NCI-H187 (cell line): ENCODE results near the gene GPR142.

Experiments used
- DNase-seq, 2 experiments: peaks; one replicate each; lab custom pipeline; 2025; lab: John Stamatoyannopoulos, UW

The GPR142 gene

DNA sequence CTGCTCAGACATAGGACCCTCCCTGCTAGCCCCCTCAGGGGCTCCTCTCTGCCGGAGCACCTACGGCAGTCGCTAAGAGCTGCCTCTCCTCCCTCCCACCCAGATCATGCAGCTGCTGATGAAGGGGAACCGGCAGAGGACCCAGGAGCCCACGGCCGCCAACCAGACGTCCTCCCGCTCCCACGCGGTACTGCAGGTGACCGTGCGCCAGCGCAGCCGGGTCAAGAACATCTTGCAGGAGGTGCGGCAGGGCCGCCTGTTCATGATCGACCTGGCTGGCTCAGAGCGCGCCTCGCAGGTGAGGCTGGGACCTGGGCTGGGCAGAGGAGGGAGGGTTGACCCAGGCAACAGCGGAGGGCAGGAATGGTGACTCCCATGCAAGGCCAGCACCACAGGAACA is 22.6 kb upstream of the GPR142 start:
- DNase-seq = no peak

DNA sequence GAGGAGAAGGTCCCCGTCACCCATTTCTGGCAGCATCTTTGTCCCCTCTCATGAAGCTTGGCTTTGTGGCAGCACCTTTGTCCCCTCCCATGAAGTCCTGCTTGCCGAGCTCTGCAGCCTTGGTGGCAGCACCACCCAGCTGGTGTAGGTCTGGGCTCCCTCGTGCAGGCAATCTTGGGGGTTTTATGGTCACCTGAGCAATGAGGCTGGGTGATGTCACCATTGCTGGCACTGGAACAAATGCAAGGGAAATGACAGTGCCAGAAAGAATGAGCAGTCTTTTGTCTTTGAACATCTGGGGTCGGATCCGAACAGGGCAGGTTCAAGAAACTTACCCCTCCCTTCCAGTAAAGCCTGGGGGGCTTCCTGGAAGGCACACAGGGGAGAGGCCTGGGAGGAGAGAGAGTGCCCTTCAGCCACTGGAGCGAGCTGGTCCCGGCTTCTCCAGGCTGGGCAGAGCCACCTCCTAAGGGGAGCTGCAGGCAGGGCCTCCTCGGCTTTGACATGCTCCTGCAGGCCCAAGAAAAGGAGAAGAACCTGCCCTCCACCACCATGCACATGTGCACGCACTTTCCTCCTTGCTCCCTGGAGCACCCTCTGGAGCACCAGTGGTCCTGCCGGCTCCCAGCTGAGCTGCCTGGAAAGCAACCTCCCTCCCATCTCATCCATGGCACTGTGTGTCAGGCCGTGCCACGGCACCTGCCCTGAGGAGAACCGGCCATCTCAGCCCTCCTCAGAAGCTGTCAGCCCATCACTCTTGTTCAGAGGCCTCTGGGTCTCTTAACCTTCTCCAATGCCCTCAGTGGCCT is 21.7 kb upstream of the GPR142 start:
- no peak for DNase-seq

DNA sequence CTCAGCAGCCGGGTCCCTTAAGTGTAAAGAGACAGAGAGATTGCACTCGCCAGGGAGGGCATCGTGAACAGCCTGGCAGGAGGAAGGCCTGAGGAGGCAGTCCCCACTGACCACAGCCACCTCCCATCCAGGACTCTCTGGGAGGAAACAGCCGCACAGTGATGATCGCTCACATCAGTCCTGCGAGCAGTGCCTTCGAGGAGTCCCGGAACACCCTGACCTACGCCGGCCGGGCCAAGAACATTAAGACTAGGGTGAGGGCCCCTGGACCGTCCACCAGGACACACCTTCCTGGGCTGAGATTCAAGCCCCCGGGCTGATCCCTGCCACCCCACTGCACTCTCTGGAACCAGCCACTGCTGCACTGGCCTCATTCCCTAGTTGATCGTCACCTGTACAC is 19.7 kb upstream of the GPR142 start:
- DNase-seq = no peak

DNA sequence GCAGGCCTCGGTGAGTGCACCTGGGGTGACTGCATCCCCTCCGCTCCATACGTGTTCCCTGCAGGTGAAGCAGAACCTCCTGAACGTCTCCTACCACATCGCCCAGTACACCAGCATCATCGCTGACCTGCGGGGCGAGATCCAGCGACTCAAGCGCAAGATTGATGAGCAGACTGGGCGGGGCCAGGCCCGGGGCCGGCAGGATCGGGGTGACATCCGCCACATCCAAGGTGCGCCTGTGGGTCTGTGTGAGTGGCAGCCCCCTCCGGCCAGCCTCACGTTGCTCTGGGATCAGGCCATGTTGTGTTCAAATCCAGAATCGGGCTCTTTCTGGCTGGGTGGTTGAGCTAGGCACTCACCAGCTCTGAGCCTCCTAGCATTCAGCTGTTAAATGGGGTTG is 18.2 kb upstream of the GPR142 start:
- no peak for DNase-seq

DNA sequence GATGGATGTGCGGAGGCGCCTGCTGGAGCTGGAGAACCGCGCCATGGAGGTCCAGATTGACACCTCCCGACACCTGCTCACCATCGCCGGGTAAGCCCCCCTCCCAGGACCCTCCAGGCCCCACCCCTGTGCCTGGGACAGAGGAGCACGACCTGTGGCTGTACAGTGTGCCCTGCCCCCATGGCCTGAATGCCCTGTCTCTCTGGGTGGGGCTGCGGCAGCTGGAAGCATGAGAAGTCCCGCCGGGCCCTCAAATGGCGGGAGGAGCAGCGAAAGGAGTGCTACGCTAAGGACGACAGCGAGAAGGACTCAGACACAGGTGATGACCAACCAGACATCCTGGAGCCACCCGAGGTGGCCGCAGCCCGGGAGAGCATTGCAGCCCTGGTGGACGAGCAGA is 16.8 kb upstream of the GPR142 start:
- no peak for DNase-seq

DNA sequence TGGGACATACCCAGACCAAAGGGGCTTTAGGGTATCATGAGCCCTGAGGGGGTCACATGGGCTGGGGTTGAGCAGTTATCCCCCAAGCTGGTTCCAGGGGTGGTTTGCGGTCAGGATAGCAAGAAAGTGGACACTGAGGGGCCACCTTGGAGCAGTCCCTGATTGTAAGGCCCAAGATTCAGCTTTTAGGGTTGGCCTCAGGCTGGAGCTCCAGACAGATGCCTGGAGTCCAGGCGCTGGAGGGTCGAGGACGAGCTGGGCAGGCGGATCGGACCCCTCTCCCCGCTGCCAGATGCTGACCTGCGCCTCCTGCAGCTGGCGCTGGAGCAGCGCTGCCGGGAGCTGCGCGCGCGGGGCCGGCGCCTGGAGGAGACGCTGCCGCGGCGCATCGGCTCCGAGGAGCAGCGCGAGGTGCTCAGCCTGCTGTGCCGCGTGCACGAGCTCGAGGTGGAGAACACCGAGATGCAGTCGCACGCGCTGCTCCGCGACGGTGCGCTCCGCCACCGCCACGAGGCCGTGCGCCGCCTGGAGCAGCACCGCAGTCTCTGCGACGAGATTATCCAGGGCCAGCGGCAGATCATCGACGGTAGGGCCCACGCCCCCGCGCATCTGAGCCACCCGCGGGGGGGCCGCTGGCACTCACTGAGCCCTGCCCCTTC is 15.6 kb upstream of the GPR142 start:
- no peak for DNase-seq

DNA sequence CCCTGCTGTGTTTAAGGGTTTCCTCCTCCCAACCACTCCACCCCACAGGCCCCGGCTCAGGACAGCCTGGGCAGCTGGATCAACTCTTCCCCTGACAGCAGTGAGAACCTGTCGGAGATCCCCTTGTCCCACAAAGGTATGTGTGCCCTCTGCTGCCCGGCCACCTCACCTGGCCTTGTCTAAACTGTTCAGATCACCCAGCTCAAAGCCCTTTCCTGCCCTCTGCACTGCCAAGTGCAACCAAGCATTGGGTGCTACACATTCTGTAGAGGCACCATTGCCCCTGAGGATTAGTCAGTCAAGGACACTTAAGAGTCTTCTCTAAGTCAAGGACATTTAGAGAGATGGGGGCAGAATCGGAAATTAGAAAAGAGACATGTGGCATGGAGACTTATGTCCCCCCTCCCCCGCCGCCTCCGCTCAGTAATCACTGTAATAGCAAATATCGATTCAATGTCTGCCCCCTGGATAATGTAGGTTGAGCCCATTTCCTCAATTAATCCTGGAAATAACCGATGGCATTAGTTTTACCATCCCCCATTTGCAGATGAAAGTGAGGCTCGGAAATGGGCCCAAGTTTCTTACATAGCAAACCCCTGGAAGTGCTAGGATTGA is 13.8 kb upstream of the GPR142 start:
- no peak for DNase-seq

DNA sequence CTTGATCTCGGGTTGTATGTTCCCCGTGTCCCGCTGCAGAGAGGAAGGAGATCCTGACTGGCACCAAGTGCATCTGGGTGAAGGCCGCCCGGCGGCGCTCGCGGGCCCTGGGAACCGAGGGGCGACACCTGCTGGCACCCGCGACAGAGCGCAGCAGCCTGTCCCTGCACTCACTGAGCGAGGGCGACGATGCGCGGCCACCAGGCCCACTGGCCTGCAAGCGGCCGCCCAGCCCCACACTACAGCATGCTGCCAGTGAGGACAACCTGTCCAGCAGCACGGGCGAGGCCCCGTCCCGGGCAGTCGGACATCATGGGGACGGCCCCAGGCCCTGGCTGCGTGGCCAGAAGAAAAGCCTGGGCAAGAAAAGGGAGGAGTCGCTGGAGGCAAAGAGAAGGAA is 13.2 kb upstream of the GPR142 start:
- no peak for DNase-seq

DNA sequence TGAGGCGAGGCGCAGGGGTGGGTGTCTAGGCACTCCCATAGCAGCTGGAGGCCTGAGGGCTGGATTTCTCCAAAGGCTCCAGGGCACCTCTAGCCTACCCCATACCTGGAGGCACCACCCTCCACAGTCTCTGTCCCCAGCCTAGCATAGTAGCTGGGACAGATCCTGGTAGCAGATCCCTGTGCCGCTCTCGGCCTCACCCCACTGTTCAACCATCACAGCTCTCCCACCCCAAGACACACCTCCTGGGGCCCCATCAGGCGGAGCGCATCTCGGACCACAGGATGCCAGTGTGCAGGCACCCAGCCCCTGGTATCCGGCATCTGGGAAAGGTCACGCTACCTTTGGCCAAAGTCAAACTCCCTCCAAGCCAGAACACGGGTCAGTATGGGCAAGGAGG is 12.7 kb upstream of the GPR142 start:
- DNase-seq = no peak

DNA sequence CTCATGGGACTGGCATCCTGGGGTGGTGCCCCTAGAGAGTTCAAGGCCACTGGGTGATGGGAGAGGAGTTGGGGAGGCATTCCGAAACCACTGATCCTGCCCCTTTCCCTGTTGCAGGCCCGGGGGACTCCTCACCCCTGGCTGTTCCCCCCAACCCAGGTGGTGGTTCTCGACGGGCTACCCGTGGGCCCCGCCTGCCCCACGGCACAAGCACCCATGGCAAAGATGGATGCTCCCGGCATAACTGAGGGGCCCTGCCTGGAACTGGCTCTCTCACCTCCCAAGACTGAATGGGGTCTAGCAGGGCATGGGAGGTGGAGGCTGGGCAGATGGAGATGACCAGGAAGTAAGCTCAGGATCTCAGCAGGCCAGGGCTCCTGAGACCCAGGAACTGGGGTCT is 12.2 kb upstream of the GPR142 start:
- no peak for DNase-seq

DNA sequence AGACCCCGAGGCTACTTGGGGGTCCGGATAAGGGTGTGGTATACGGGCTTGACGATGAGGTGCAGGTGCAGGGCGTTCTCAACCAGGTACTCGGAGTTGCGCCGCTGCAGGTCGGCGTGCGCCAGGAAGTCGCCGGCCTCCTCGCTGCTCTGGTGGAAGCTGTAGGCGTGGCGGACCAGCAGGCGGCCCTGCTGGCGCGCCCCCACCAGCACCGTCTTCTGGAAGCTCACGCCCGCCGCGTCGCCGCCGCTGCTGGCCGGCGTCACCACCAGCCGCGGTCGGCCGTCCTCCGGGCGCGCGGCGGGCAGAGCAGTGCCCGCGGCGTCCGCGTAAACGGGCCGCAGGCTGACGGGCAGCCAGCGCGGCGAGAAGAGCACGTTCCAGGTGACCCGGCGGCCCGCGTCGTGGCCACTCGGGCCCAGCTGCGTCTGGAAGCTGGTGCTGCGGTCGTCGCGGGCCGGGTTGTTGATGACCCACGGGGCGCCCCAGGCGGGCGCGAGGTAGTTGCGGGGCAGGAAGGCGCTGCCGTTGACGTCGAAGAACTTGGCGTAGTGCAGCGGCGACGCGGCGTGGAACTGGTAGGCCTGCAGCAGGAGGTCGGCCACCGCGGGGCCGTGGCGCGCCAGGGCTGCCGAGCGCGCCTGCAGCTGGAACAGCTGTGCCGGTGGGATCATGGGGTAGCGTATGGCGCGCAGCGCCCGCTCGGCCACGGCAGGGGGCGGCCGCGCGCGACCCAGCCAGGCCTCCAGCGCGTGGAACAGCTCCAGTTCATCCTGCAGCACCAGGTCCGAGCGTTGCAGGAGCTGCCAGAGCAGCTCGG is 10.4 kb upstream of the GPR142 start:
- no peak for DNase-seq

DNA sequence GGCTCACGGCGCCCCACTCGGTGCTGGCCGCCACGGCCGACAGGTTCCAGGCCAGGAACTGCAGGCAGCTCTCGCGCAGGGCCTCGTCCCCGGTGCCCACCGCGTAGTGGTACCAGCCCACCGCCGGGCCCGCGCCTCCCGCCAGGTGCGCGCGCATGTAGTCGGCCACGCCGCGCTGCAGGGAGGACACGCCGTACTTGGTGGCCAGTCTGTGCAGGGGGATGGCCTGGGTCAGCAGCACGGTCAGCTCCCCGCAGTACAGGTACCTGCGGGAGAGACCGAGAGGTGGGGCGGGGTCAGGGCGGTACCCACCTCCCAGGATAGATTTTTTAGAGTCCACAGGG is 9.9 kb upstream of the GPR142 start:
- DNase-seq = no peak

DNA sequence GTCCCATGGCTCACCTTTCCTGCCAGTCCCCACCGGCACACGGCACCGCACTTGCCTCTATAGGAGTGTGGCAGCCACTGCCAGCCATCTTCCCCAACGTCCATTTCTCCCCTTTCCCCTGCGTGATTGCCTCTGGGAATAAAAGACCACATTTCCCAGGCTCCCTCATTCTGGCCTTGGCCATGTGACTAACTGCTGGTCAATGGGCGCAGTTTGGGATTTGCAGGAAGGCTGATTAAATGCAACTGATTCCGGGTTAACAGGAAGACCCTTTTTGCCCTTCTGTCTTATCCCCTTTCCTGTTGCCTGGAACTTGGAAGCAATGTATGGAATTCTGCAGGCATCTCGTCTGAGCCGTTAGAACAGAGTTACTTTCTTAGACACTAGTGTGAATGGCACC is 8.6 kb upstream of the GPR142 start:
- DNase-seq = no peak

DNA sequence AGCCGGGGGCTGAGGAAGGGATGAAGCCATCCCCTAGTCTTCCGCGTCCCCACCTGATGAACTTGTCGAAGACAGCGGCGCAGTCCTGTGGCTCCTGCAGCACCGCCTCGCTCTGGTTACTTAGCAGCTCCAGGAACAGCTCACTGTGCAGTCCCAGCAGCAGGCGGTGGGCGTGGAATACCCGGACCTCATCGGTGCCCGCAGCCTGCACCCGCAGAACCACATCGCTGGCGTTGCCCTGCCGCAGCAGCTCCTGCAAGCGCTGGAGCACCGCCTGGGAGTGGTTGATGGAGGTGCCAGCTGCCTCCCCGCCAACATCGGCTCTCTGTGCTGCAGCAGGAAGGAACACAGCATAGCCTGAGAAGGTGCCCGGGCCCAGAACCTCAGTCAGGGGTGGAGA is 7.4 kb upstream of the GPR142 start:
- no peak for DNase-seq

DNA sequence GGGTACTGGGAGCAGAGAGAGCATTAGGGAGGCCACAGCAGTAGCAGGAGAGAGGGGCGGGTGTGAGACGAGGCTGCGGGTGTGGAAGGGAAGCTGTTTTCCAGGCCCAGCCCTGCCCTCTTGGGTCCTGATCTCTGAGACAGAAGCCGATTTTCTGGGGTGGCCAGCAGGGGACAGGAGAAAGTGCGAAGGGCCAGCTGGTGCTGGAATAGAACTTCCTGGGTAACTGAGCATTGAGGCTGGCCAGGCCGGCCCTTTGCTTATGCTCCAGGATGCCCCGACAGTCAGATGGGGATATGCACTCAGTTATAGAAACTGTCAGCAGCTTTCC is 6.4 kb upstream of the GPR142 start:
- no peak for DNase-seq

DNA sequence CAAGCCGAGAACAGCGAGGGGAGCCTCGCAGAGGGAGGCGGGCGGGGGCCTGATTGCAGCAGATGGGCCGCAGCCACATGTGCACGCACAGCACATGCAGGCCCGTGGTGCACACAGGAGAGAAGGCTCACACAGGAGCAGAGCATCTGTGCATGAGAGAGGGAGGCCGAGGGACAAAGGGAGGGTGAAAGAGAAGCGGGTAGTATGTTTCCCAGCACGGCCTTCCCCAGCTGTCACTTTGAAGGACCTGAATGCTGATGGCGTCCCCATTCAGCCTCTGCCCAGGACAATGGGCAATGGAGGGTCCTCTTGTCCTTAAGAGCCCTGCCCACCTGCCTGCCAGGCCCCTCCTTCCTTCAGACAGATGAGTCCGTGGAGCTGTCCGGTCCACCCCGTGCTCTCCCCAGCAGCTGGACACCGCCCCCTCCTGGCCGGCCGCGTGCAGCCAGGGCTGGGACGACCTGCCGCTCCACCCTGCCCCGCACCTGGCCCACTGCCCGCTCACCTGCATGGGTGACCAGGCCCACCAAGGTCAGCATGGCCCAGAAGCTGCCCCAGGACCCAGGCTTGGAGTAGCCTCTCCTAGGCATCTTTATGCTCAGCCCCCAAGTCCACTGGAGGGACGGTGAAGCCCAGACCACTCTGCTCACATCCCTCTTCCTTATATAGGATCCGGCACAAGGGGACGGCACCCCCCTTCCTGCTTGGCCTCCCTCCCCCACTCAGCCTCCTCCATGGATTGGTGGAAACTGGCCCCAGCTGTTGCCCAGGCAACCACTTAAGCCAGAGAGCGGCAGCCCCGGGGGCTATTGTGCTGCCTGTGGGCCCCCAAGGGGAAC is 5.9 kb upstream of the GPR142 start, which contains the start of gene BTBD17:
BTBD17 (minus strand) TSS at position 639 of the 839 bp plus-strand sequence; CDS start at position 590, 49 bp downstream.
- DNase-seq = peak; percentile 66 to 81

DNA sequence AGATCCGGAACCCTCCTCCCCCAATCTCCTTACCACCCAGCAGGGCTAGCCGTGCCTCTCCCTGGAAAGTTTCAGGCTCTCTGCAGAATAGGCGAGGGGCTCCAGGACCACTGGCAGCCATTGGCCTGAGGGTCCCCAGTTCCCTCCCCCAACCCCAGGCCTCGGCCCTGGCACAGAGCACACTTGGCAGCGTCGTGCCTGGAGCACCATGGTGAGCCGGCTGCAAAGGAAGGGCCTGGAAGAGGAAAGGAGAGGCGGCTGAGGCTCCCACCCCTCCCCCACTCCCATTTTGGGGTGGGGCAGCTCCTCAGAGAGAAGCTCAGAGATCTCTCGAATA is 5.3 kb upstream of the GPR142 start:
- DNase-seq = no peak

DNA sequence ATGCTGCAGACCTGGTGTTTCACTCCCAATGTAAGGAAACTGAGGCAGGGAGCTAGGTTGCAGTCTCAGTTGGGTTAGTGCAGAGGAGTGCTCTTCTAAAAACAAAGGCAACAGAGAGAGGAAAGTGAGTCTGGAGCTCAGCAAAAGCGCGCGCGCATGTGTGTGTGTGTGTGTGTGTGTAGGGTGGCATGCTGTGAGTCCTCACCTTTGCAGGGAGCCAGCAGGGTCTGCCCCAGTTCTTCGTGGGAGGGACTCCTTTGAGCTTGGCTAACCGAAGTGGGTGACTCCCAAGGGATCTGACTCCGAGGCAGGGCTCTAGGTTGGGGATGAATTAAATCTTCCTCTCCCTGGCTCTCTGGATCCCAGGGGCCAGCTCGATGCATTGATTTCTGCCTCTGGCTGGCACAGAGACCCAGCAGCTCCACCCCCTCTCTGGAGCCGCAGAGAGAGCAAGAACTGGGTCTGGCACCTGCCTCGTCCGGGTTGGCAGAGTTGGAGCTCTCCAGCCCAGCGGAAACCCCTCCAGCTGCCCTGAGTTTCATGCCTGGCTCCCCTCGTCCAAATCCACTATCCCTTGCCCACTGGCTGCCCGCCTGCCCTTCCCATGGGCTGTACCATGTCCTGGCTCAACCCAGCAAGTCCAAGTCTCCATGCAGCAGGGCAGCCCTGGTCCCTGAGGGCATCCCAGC is 4.4 kb upstream of the GPR142 start:
- DNase-seq = peak in 1 of 2 experiments; percentile 27

DNA sequence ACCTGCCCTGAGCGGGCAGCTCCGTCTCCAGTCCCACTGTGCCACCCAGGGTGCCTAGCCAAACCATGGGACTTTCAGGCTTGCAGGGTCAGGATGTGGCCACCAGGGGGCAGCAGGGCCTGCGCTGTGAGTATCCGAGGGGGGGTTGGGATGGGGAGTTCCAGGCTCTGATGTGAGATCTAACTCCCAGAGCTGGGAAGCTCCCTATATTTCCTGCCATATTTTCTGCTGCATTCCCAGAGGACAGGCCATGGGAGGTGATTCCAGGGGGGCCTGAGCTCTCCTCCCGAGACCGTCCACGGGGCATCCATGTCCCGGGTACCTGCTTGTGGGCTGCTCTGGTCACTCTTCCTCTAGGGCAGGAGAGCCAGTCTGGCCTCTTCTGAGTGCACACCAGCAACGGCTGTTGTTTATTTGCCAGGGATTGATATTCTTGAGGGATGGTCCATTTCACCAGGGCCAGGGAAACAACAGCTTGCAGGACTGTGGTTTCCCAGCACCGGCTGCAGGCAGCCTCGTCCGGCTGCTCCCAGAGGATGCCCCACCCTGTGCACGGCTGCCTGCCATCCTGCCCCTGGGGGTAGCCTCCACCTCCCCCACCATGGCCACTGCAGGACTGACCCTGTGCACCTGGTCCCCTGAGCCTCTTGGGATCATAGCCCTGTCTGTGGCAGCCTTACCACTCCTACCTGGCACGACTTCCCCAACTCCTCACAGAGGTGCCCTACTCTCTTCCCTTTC is 1.2 kb downstream of the GPR142 start:
- peak in 1 of 2 experiments; percentile 70 for DNase-seq

DNA sequence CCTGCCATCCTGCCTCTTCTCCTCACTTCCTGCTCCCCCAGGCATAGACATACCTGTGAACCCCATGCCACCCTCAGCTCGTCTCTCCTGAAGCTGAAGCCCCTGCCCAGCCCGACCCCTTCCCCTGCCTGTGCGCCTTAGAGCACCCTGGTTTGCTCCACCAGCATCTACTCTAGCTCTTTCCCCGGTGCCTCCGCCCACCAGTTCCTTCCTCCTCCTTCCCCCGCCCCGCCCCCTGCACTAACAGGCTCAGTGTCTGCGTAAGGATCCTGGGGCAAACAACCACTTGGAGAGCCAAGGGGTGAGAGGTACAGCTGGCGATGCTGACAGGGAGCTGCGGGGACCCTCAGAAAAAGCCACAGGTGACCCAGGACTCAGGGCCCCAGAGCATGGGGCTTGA is 1.9 kb downstream of the GPR142 start:
- no peak for DNase-seq
